Measurements from ENCODE around the gene GYS2. TPM values are rescaled to one million over a fixed set of nuclear protein-coding genes. Genes with fewer than 3 reads are reported as not detected.

GYS2 gene
- polyA plus RNA-seq, 5 donors, result 0.14 to 0.71 (median 0.44) TPM; not detected in 2

GRCh38 chr12:21553329-21553675 lies 51.3 kb downstream of the GYS2 start:
- DNase-seq, result no peak

- no peak for DNase-seq
Measured at GRCh38 chr12:21552635-21553328, 51.9 kb downstream of the GYS2 start.

DNA sequence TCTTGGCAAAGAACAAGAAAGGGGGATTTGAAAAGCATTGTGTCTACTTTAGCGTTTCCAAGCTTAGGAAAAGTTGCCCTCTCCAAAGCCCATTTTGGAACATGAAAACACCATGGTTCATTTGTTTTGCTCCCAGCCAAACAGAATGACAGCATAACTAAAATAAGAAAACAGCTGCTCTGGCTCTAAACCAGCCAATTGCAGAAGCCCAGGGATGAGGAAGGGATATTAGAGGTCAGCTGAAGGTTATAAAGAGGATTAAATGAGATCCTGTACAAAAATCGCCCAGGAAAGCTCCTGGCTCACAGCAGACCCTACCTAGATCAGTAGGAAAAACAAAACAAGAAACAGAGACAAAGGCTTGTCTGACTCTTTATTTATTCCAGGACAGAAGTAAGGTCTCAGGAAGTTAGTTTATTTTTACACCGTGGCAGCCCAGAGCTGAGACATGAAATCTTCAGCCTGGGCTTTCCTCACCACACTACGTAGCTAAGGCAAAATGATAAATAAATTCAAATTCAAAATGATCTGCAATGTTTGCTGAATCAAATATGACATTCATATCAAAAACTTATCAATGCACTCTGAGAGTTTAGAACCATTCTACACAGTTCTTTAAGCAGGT lies 52.7 kb downstream of the GYS2 start:
- peak; percentile 74 to 81 for DNase-seq

DNA sequence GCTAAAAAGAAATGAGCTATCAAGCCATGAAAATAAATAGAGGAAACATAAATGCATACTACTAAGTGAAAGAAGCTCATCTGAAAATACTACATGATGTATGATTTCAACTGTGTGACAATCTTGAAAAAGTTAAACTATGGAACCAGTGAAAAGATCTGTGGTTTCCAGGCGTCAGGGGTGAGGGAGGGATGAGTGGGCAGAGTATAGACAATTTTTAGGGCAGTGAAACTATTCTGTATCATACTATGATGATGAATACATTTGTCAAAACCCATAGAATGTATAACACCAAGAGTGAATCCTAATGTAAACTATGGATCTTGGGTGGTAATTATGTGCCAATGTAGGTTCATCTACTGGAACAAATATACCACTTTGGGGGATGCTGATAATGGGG lies 57.2 kb downstream of the GYS2 start:
- no peak for DNase-seq

DNA sequence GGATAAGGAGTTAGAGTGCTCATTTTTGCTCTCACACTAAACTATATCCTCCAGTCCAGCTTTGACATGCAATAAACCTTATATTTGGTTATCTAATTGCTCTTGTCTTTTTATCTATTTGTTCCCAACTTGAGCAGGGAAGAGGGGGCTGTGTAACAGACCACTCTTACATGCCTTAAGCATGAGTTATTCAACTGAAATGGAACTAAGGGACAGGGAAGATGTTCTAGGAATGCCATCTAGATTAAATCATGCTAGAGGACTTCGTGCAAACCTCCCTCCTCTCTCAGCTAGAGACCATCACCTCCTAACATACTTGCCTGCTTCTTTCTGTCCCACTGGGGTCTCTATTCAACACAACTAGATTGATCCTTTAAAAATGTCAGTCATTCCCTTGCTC lies 57.9 kb downstream of the GYS2 start:
- DNase-seq, result no peak

GRCh38 chr12:21545557-21545956 lies 59.1 kb downstream of the GYS2 start:
- no peak for DNase-seq

- no peak for DNase-seq
Measured at GRCh38 chr12:21543151-21543550, 61.5 kb downstream of the GYS2 start.

- no peak for DNase-seq
Measured at GRCh38 chr12:21542403-21542802, 62.2 kb downstream of the GYS2 start.

DNA sequence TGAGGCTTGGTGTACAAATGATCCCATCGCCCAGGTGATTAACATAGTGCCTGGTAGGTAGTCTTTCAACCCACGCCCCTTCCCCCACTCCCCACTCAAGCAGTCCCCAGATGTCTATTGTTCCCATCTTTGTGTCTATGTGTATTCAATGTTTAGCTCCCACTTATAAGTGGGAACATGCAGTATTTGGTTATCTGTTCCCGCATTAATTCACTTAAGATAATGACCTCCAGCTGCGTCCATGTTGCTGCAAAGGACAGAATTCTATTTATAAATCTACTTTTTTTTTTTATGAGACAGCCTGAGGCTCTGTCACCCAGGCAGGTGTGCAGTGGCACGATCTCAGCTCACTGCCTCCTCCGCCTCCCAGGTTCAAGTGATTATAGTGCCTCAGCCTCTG lies 62.9 kb downstream of the GYS2 start:
- no peak for DNase-seq

GRCh38 chr12:21539797-21540196 lies 64.8 kb downstream of the GYS2 start:
- no peak for DNase-seq

DNA sequence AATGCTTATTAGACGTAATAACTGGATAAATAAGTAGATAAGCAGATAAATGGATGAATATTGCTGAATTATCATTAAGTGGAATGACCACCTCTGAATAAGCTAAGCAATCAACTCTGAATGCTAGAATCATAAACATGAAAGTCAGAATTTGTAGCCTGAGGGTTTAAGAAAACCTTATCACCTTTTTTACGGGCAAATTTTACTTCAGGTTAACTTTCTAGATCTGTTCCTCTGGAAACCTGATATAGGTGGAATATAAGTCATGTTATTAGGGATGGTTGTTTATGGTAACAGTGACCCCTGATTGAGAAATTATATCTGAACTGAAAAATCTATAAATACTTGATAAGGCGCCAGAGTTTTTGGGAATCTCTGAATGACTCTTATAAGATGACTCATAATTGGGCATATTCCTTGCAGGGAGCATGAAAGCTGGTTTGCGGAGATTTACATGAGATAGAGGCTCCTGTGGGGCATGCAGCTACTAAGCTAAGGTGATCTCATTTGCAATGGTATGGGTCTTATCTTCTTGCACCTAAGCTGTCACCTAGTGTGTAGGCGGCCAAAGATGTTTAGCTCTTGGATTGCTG lies 66.5 kb downstream of the GYS2 start:
- no peak for DNase-seq

- no peak for DNase-seq
Measured at GRCh38 chr12:21529456-21529855, 75.2 kb downstream of the GYS2 start.

GRCh38 chr12:21528953-21529352 lies 75.7 kb downstream of the GYS2 start:
- peak; percentile 56 to 63 for DNase-seq

DNA sequence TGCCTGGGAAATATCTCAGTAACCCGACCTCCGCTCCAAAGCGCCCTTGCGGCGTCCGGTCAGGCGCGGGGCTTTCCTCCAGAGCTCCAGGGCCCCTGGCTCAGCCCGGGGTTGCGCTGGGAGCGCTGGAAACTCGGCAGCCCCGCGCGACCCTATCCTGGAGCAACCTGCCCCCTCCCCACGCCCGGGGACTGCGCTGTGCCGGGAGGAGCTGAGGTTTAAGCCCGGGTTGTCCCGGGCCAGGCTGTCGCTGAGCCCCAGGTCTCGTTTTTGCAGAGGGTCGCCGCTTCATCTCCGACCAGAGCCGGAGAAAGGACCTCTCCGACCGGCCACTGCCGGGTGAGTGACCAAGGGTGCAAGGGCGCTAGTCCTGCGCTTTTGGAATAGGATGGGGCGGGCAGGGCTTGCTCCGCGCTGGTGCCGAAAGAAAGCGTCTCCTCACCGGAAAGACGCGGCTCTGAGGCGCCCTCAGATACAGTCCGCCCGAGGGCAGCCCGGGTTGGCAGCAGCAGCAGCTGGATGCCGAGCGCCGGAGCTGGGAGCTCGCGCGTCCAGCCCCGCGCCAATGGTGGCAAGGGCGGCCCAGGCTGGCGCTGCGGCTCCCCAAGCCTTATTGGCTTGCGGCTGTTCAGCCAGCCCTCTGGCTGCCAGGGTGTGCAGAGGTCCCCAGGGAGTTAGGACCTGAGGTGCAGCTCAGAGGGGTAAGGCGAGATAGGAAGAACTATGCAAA lies 77.0 kb downstream of the GYS2 start:
- DNase-seq, result peak; percentile 32 to 46

DNA sequence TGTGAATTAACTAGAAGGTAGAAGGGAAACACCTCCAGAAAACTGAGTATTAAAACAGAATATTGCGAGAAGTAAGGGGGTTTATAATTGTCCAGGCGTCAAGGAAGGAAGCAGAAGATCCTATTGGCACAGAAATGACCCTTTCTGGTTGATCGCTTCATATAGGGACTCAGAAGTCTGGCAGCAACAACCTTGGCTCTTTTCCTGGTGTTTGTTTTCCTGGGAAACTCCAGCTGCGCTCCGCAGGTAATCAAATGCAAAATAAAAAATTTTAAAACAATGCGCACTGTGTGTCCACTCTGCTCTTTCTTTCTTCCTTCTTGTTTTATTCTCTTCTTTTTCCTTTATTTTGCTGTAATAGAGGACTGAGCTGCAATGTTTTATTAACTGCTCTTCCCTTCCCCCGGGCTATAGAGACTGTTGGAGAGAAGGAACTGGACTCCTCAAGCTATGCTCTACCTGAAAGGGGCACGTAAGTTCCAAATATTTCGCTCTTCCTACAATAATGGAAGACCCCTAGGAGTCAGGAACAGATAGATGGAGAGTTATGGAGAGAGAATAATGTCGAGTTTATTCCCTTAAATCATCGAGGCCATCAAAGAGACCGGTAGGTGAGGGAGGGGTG lies 77.8 kb downstream of the GYS2 start:
- DNase-seq, result no peak

GRCh38 chr12:21526053-21526452 lies 78.6 kb downstream of the GYS2 start, which contains the start of gene SPX:
Gene SPX, plus strand, starts transcription at chr12:21526296. Its CDS starts 177 bp downstream, at chr12:21526473.
- DNase-seq, result no peak

DNA sequence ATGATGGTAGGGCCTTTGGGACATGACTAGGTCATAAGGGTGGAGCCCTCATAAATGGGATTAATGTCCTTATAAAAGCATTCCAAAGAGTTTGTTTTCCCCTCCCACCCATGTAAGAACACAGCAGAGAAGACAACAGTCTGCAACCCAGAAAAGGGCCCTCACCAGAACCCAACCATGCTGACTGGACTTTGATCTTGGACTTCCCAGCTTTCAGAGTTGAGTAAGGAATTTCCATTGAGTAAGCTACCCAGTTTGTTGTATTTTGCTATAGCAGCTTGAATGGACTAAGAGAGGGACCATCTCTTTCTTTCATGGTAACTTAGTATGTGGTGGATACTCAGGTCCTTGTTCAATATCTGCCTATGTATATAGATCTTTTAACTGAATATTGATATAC lies 81.5 kb downstream of the GYS2 start:
- no peak for DNase-seq

GRCh38 chr12:21521541-21521940 lies 83.1 kb downstream of the GYS2 start:
- DNase-seq, result no peak

- no peak for DNase-seq
Measured at GRCh38 chr12:21518451-21518850, 86.2 kb downstream of the GYS2 start.

GRCh38 chr12:21516281-21516680 lies 88.4 kb downstream of the GYS2 start:
- no peak for DNase-seq

GRCh38 chr12:21509768-21510167 lies 94.9 kb downstream of the GYS2 start:
- DNase-seq, result no peak

DNA sequence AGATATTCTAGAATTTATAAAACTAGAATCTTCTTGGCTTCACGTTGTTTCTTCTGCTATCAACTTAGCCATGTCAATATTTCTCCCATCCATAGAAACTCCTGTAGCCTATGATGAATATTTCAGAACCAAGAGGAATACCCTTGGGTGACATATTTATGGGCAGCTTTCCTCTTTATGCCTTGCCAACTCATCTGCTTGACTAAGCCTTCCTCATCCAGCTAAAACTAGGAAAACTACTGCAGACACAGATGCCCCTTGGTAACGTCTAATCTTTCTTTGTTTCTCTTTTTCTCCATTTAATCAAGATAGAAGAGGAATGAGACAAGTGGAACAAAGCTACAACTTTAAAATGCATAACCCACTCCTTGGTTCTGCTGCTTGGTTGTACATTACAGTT lies 96.8 kb downstream of the GYS2 start:
- no peak for DNase-seq
